LNCaP clone FGC (cell line): Measurements from ENCODE around the gene SRSF4.

ENCODE experiments used
- DNase-seq: peaks from one replicate; pipeline ENCODE4 v3.0.0-alpha.2; 2011; ENCODE audit warnings: low read depth
- H3K4me3 ChIP-seq: 2 replicates; pipeline ENCODE4 v1.5.1; 2011; ENCODE audit warnings: mild to moderate bottlenecking, low read depth, low read length, control low read depth
- TF ChIP-seq, protein P1 (sequence below): IDR thresholded peaks from 2 replicates; pipeline ENCODE4 v1.5.1; 2012; ENCODE audit warnings: mild to moderate bottlenecking; ENCODE audit not compliant: control insufficient read depth, insufficient read depth; ENCODE audit errors: extremely low read depth

Gene SRSF4

GRCh38 chr1:29121516-29121935, 60.2 kb downstream of the SRSF4 start:
- no peak overlapping the region for H3K4me3 ChIP-seq
- no peak for DNase-seq
- TF ChIP-seq, protein P1, sequence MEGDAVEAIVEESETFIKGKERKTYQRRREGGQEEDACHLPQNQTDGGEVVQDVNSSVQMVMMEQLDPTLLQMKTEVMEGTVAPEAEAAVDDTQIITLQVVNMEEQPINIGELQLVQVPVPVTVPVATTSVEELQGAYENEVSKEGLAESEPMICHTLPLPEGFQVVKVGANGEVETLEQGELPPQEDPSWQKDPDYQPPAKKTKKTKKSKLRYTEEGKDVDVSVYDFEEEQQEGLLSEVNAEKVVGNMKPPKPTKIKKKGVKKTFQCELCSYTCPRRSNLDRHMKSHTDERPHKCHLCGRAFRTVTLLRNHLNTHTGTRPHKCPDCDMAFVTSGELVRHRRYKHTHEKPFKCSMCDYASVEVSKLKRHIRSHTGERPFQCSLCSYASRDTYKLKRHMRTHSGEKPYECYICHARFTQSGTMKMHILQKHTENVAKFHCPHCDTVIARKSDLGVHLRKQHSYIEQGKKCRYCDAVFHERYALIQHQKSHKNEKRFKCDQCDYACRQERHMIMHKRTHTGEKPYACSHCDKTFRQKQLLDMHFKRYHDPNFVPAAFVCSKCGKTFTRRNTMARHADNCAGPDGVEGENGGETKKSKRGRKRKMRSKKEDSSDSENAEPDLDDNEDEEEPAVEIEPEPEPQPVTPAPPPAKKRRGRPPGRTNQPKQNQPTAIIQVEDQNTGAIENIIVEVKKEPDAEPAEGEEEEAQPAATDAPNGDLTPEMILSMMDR = 0 out of 2 replicates have a peak, but pooled peaks have one; percentile 3

DNA sequence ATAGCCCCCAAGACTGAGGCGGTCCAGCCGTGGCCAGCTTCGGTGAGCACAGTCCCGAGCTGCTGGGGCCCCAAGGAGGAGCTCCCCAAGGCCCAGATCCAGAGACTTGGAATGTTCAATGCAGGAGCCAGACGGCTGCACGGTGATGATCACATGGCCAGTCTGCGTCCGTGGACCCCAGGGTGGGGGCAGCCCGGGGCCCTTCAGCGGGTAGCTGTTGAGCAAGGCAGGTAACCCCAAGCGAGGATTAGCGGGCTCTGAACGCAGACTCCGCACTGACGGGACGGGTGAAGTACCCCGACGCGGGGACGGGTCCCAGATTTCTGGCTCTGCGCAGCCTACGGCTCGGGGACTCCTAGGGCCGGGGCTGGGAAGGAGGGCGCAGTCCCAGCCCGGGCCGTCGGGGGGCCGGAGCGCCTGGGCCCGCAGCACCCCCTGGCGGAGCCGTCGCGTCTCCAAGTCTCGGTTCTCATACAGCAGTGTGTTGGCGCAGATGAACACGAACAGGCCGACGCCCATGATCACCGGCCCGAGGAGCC, 60.7 kb downstream of the SRSF4 start:
- TF ChIP-seq, protein P1 = peak; percentile 30; the same call in 1 of the 2 replicates
- H3K4me3 ChIP-seq = no peak overlapping the region

DNA sequence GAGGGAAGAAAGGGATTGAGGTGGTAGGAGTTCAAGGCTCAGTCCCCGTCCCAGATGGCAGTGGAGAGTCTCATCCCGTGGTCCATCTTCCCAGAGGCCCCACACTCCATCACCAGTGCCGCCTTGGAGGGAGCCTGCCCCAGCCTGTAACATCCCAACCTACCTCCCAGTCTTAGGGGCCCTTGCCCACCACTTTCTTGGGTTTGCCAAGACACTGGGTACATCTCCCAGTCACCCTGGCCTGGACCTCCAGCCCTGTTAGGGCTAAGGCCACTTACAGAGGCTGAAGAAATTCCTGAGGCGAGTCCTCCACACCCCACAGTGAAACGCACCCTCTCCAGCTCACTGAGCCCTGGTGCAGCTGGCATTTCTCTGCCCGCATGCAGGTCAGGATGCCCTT, 61.3 kb downstream of the SRSF4 start:
- no peak for DNase-seq
- TF ChIP-seq, protein P1 = no peak
- no peak overlapping the region for H3K4me3 ChIP-seq

More for the DNA sequence above, 60.7 kb downstream of the SRSF4 start:
- no peak for DNase-seq

DNA sequence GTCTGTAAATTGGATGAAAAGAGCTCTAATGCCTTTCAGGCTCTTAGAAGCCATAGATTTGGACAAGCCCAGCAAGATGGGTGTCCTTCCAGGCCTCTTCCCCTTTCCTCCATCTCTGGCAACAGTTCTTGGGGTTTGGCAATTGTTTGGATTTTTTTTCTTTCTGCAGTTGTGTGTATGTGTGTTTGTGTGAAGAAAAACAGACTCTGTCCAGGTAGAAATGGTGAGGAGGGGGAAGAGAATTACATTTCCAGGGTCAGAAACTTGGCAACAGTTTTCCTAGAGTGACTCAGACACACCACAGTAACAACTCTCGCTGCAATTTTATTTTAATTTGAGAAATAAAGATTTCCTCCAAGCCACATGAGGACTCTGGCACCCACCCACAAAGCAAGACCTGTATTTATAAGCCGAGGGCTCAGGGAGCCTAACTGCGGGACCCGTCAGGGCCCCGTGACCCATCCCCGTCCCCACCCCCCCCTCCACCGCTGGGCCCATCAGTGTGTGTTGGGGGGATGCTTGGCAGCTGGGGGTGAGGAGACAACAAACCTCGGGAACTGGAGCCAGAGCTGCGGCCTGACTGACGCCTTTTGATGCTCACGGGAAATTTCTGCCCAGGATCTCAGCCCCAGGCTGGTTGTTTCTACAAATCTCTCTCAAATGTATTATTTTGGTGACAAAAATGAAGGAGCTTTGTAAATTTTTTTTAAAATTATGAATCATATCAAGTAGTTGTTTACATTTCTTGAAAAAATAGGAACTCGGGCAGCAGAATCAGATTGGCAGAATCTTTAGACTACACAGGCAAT, 62.4 kb downstream of the SRSF4 start:
- DNase-seq = no peak
- TF ChIP-seq, protein P1 = no peak
- H3K4me3 ChIP-seq = no peak overlapping the region

GRCh38 chr1:29117381-29117780, 64.3 kb downstream of the SRSF4 start:
- DNase-seq = no peak
- H3K4me3 ChIP-seq = no peak overlapping the region
- TF ChIP-seq, protein P1 = peak; percentile 16; the same call in 1 of the 2 replicates

DNA sequence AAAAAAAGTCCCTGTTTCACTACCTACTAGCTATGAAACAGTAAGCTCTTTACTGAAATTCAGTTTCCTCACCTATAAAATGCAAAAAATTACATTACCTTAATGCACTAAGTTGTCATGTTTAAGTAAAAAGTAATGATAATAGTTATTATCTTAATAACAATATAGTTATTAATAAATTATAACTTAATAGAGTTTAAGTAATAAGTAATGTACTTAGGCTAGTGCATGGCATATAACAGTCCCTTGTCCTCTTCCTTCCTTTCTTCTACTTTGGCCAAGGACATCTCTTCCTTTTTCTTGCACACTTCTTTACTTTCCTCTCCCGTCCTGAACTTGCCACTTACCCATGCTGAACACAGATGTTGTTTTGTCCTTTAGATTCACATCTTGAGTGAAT, 67.0 kb downstream of the SRSF4 start:
- no peak overlapping the region for H3K4me3 ChIP-seq
- no peak for DNase-seq
- TF ChIP-seq, protein P1 = no peak
